ENCODE measurements around the gene SH3RF3. TPM values are rescaled to one million over a fixed set of nuclear protein-coding genes. Genes with fewer than 3 reads are reported as not detected.

The SH3RF3 gene
- total RNA-seq, 2 donors from 2014 or later, result 1.4 to 17.0 TPM

GRCh38 chr2:109148117-109148746 lies 19.2 kb downstream of the SH3RF3 start:
- intact Hi-C loops (cut with DNase I), result no loop called here
- DNase-seq (ENCODE audit: low spot score), result no peak
- H3K4me3 ChIP-seq, result no peak overlapping the region
- H3K27ac ChIP-seq, result no peak overlapping the region
- 90% methylated on average over 12 of the region's 12 CpGs for WGBS
- no peaks in the 10 kb centered on the region for H3K27me3 ChIP-seq (replicated peaks; ENCODE audit: insufficient read depth)
- TF ChIP-seq POLR2A (IDR thresholded peaks at IDR 0.05) (no peak), CTCF (IDR thresholded peaks at IDR 0.05) (no peak), POLR2AphosphoS5 (IDR thresholded peaks at IDR 0.05) (no peak)
- no peaks in the 10 kb centered on the region for H3K9me3 ChIP-seq
- no peaks in the 10 kb centered on the region for H3K4me1 ChIP-seq (replicated peaks)
- H3K36me3 ChIP-seq, result no peaks in the 10 kb centered on the region

DNA sequence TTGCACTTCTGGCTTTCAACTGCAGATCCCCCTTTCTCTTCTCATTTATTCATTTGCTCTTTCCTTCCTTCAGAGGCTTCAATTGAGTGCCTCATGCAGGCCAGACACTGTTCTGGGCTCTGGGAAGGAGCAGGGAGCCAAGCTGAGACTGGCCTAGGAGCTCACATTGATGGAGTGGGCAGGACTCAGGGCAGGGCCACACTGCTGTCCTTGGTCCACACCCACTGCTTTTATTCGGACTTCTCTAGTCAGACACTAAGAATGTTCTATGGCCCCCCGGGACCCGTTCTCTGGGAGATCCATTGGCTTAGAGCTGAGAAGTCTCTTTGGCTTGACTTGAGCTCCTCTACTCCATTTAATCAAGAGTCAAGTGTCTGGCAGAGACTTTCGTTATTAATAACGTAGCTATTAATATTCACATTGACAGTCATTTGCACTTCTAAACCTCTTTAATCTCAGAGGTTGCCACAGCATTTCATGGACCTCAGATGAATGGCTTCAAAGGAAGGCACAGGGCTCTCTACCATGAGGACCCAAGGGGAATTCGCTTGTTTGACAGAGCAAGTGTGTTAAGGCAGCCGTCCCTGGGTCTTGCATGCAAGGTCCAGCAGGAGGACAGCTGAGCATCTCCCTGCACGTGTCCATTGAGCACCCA lies 20.1 kb downstream of the SH3RF3 start:
- H3K4me1 ChIP-seq (replicated peaks), result no peaks in the 10 kb centered on the region
- intact Hi-C loops (cut with DNase I), result no loop called here
- H3K36me3 ChIP-seq, result no peaks in the 10 kb centered on the region
- H3K27me3 ChIP-seq (replicated peaks; ENCODE audit: insufficient read depth), result no peaks in the 10 kb centered on the region
- WGBS, result 91% methylated on average over 7 of the region's 8 CpGs
- no peak overlapping the region for H3K27ac ChIP-seq
- no peaks in the 10 kb centered on the region for H3K9me3 ChIP-seq
- DNase-seq (ENCODE audit: low spot score), result no peak
- H3K4me3 ChIP-seq, result no peak overlapping the region
- TF ChIP-seq POLR2A (IDR thresholded peaks at IDR 0.05) (no peak), CTCF (IDR thresholded peaks at IDR 0.05) (no peak), POLR2AphosphoS5 (IDR thresholded peaks at IDR 0.05) (no peak)

DNA sequence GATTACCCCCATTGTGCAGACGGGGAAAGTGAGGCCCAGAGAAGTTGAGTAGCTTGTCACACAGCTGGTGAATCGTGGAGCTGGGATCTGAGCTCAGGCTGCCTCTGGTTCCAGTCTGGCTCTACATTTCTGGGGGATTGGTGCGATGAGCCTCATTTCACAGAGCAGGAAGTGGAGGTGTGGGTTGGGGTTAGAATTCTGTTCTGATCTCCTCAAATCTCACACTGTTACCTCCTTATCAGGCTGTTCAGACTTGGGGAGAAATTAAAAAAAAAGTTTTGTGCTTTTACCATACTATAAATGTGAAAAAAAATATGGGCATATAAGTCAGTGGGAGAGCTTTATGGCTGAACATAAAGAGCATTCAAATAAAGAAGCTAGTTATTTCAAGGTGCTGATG lies 21.6 kb downstream of the SH3RF3 start:
- intact Hi-C loops (cut with DNase I), result no loop called here
- no peaks in the 10 kb centered on the region for H3K4me1 ChIP-seq (replicated peaks)
- H3K36me3 ChIP-seq, result no peaks in the 10 kb centered on the region
- no peak overlapping the region for H3K4me3 ChIP-seq
- 95% methylated on average over 3 of the region's 3 CpGs for WGBS
- no peaks in the 10 kb centered on the region for H3K27me3 ChIP-seq (replicated peaks; ENCODE audit: insufficient read depth)
- TF ChIP-seq POLR2A (IDR thresholded peaks at IDR 0.05) (no peak), POLR2AphosphoS5 (IDR thresholded peaks at IDR 0.05) (no peak), CTCF (IDR thresholded peaks at IDR 0.05) (no peak)
- DNase-seq (ENCODE audit: low spot score), result no peak
- H3K27ac ChIP-seq, result no peak overlapping the region
- H3K9me3 ChIP-seq, result no peaks in the 10 kb centered on the region

DNA sequence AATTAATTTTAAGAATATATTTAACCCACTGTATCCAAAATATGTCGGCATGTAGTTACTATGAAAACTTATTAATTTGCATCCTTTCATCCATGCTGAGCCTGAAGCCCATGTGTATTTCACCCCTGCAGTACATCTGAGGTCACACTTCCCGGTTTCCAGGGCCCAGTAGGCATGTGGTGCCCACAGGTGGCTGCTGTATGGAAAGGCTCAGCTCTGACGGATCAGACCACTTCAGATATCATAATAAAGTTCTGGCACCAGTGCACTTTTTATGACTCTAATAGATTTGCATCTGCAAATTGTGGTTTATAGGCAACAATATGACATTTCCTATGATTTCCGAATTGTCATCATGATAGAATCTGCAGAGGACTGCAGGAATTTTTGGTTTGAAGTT lies 22.5 kb downstream of the SH3RF3 start:
- no peak for DNase-seq (ENCODE audit: low spot score)
- intact Hi-C loops (cut with DNase I), result no loop called here
- no peaks in the 10 kb centered on the region for H3K9me3 ChIP-seq
- no peaks in the 10 kb centered on the region for H3K4me1 ChIP-seq (replicated peaks)
- TF ChIP-seq POLR2AphosphoS5 (IDR thresholded peaks at IDR 0.05), result no peak
- TF ChIP-seq POLR2A (IDR thresholded peaks at IDR 0.05), result no peak
- no peak for TF ChIP-seq CTCF (IDR thresholded peaks at IDR 0.05)
- no peaks in the 10 kb centered on the region for H3K27me3 ChIP-seq (replicated peaks; ENCODE audit: insufficient read depth)
- no peak overlapping the region for H3K4me3 ChIP-seq
- WGBS, result 70% methylated on average over 4 of the region's 4 CpGs
- no peaks in the 10 kb centered on the region for H3K36me3 ChIP-seq
- no peak overlapping the region for H3K27ac ChIP-seq
